ENCODE data around the gene SCARF2.

The SCARF2 gene

DNA sequence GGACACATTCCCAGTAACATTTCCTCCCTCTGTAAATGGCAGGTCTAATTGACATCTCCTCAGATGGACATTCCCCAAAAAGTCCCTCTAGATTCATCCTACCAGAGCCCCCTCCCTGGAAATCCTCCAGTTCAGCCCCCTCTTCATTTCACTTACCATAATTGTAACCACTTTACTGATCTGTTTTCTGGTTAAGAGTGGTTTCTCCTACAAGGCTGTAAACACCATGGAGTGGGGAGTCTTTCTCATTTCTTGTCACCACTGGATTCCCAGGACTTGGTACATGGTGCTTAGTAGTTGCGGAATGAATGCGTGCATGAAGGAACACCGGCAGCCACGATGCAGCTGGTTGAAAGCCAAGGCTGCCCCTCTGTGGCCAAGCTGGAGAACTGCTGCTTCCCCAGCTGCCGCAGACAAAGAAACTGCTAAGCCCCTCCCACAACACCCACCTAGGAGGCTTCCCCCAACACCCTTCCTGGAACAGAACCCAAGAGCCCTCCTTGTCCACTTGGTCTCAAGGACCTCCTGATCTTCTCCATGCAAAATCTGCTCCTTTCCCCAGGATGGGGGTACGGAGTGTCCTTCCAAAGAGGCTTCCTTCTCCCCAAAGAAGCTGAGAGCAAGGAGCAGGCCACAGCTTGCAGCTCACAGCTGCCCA, 18.6 kb upstream of the SCARF2 start:
- Histone ChIP-seq H3K27ac (replicated peaks) (no peak overlapping the region), H3K4me3 (replicated peaks; ENCODE audit: insufficient read depth, low read length) (no peak overlapping the region), H3K27me3 (ENCODE audit: insufficient read depth, poor library complexity, severe bottlenecking) (no peaks in the 10 kb centered on the region)
- TF ChIP-seq, protein P1, sequence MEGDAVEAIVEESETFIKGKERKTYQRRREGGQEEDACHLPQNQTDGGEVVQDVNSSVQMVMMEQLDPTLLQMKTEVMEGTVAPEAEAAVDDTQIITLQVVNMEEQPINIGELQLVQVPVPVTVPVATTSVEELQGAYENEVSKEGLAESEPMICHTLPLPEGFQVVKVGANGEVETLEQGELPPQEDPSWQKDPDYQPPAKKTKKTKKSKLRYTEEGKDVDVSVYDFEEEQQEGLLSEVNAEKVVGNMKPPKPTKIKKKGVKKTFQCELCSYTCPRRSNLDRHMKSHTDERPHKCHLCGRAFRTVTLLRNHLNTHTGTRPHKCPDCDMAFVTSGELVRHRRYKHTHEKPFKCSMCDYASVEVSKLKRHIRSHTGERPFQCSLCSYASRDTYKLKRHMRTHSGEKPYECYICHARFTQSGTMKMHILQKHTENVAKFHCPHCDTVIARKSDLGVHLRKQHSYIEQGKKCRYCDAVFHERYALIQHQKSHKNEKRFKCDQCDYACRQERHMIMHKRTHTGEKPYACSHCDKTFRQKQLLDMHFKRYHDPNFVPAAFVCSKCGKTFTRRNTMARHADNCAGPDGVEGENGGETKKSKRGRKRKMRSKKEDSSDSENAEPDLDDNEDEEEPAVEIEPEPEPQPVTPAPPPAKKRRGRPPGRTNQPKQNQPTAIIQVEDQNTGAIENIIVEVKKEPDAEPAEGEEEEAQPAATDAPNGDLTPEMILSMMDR (IDR thresholded peaks at IDR 0.05; ENCODE audit: insufficient read depth, low read length): peak; percentile 93
- TF ChIP-seq, protein P2, sequence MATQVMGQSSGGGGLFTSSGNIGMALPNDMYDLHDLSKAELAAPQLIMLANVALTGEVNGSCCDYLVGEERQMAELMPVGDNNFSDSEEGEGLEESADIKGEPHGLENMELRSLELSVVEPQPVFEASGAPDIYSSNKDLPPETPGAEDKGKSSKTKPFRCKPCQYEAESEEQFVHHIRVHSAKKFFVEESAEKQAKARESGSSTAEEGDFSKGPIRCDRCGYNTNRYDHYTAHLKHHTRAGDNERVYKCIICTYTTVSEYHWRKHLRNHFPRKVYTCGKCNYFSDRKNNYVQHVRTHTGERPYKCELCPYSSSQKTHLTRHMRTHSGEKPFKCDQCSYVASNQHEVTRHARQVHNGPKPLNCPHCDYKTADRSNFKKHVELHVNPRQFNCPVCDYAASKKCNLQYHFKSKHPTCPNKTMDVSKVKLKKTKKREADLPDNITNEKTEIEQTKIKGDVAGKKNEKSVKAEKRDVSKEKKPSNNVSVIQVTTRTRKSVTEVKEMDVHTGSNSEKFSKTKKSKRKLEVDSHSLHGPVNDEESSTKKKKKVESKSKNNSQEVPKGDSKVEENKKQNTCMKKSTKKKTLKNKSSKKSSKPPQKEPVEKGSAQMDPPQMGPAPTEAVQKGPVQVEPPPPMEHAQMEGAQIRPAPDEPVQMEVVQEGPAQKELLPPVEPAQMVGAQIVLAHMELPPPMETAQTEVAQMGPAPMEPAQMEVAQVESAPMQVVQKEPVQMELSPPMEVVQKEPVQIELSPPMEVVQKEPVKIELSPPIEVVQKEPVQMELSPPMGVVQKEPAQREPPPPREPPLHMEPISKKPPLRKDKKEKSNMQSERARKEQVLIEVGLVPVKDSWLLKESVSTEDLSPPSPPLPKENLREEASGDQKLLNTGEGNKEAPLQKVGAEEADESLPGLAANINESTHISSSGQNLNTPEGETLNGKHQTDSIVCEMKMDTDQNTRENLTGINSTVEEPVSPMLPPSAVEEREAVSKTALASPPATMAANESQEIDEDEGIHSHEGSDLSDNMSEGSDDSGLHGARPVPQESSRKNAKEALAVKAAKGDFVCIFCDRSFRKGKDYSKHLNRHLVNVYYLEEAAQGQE (IDR thresholded peaks at IDR 0.05; ENCODE audit: insufficient replicate concordance, low read depth): no peak
- peak; percentile 72 to 81 for DNase-seq (ENCODE audit: low read depth in 1 of 2, low spot score in 1 of 2)

DNA sequence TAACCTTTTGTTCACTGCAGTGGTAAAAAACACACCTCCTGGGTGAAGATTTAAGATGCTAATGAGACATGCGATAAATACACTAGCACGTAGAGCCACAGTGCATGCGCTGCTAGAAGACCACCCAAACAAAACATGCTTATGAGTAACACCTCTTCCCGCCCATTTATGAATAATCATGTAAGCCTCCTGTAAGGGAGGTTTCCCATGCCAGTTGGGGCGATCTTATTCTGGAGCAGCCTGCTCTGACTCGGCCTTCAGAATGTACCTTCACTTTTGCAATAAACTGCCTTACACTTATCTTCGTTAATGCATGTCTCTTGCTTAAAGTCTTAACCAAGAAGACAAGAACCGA, 18.1 kb upstream of the SCARF2 start:
- TF ChIP-seq GABPA (IDR thresholded peaks at IDR 0.05; ENCODE audit: low read depth) (no peak), POLR2AphosphoS5 (IDR thresholded peaks at IDR 0.05; ENCODE audit: low read depth) (no peak), SPI1 (IDR thresholded peaks at IDR 0.05; ENCODE audit: borderline replicate concordance, low read depth) (no peak)
- TF ChIP-seq, protein P1 (IDR thresholded peaks at IDR 0.05; ENCODE audit: insufficient read depth, low read length): no peak
- TF ChIP-seq, protein P2 (IDR thresholded peaks at IDR 0.05; ENCODE audit: insufficient replicate concordance, low read depth): no peak
- H3K27me3 ChIP-seq (ENCODE audit: insufficient read depth, poor library complexity, severe bottlenecking): no peaks in the 10 kb centered on the region
- no peak overlapping the region for H3K27ac ChIP-seq (replicated peaks)
- no peak overlapping the region for H3K4me3 ChIP-seq (replicated peaks; ENCODE audit: insufficient read depth, low read length)
- no peak for DNase-seq (ENCODE audit: low read depth in 1 of 2, low spot score in 1 of 2)

DNA sequence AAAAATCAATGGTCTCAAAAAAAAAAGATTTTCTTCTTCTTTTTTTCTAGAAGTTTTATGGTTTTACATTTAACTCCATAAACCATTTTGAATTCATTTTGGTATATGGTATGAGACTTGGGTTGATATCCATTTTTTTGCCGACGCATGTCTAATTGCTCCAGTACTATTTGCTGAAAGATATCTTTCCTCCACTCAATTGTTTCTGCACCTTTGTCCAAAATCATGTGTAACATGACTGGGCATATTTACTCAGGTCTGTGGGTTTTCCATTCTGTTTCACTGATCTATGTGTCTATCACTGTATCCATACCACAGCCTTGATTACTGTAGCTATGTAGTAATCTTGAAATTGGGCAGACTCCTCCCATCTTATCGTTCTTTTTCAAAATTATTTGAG, 15.6 kb upstream of the SCARF2 start:
- H3K27me3 ChIP-seq (ENCODE audit: insufficient read depth, poor library complexity, severe bottlenecking): no peaks in the 10 kb centered on the region
- H3K27ac ChIP-seq (replicated peaks): no peak overlapping the region
- TF ChIP-seq POLR2AphosphoS5 (IDR thresholded peaks at IDR 0.05; ENCODE audit: low read depth) (no peak), SPI1 (IDR thresholded peaks at IDR 0.05; ENCODE audit: borderline replicate concordance, low read depth) (no peak), GABPA (IDR thresholded peaks at IDR 0.05; ENCODE audit: low read depth) (no peak)
- TF ChIP-seq, protein P2 (IDR thresholded peaks at IDR 0.05; ENCODE audit: insufficient replicate concordance, low read depth): no peak
- TF ChIP-seq, protein P1 (IDR thresholded peaks at IDR 0.05; ENCODE audit: insufficient read depth, low read length): no peak
- no peak for DNase-seq (ENCODE audit: low read depth in 1 of 2, low spot score in 1 of 2)
- H3K4me3 ChIP-seq (replicated peaks; ENCODE audit: insufficient read depth, low read length): no peak overlapping the region
